MCF 10A (cell line): ENCODE data around the gene PPM1A. TPM values are rescaled to one million over a fixed set of nuclear protein-coding genes. Genes with fewer than 3 reads are reported as not detected.

ENCODE experiments used
- BruUV-seq: library from RNA; stranded (reverse); fragments of 400-500 nt; replicated peaks from 2 replicates; lab custom pipeline; 2021; lab: Mats Ljungman, UMichigan
- CTCF ChIA-PET: fragments of 300-600 bp; sonication (Branson Sonifier 250); formaldehyde crosslinking; extraction: SDS; loops from one replicate; lab custom pipeline; 2021; ENCODE audit warnings: antibody characterized with exemption, inconsistent platforms; lab: Yijun Ruan, JAX
- POLR2A ChIA-PET: fragments of 300-600, 350-650 bp; sonication (Branson Sonifier 250); formaldehyde crosslinking; extraction: SDS; loops from one replicate; lab custom pipeline; 2020; ENCODE audit warnings: antibody characterized with exemption, inconsistent platforms; lab: Yijun Ruan, JAX
- DNase-seq: peaks from one replicate; pipeline ENCODE4 v3.0.0-alpha.2; 2018; ENCODE audit not compliant: unreplicated experiment
- H3K27ac Mint-ChIP-seq: one replicate; pipeline ENCODE4 v1.8.0; 2022; ENCODE audit warnings: mild to moderate bottlenecking, low read depth, mixed read lengths; ENCODE audit not compliant: unreplicated experiment
- H3K27me3 Mint-ChIP-seq: one replicate; pipeline ENCODE4 v1.8.0; 2022; ENCODE audit warnings: mixed read lengths; ENCODE audit not compliant: insufficient read depth, unreplicated experiment
- H3K36me3 Mint-ChIP-seq: one replicate; pipeline ENCODE4 v1.8.0; 2022; ENCODE audit warnings: mild to moderate bottlenecking, moderate library complexity, mixed read lengths; ENCODE audit not compliant: insufficient read depth, unreplicated experiment
- H3K4me1 Mint-ChIP-seq: one replicate; pipeline ENCODE4 v1.8.0; 2022; ENCODE audit warnings: mixed read lengths; ENCODE audit not compliant: insufficient read depth, unreplicated experiment
- H3K4me3 Mint-ChIP-seq: one replicate; pipeline ENCODE4 v1.8.0; 2022; ENCODE audit warnings: mild to moderate bottlenecking, moderate library complexity, mixed read lengths; ENCODE audit not compliant: unreplicated experiment
- H3K9me3 Mint-ChIP-seq: one replicate; pipeline ENCODE4 v1.8.0; 2022; ENCODE audit warnings: mixed read lengths; ENCODE audit not compliant: unreplicated experiment
- intact Hi-C: fragments of 100-400 bp; cut with micrococcal nuclease; formaldehyde crosslinking; loops from 2 replicates; pipeline ENCODE4 v1.14.1; 2022
- total RNA-seq: library from RNA; stranded (reverse); gene quantifications from 2 replicates; pipeline ENCODE4 v1.2.3, GENCODE V29; 2022
- TF ChIP-seq, protein P1 (sequence below): fragments of 200-600 bp; IDR thresholded peaks from one replicate; pipeline ENCODE4 v1.8.0; 2022; ENCODE audit warnings: antibody characterized with exemption, mild to moderate bottlenecking; ENCODE audit not compliant: unreplicated experiment

Gene PPM1A
- total RNA-seq, 1 experiment from 2014 or later, result 50.4 TPM

DNA sequence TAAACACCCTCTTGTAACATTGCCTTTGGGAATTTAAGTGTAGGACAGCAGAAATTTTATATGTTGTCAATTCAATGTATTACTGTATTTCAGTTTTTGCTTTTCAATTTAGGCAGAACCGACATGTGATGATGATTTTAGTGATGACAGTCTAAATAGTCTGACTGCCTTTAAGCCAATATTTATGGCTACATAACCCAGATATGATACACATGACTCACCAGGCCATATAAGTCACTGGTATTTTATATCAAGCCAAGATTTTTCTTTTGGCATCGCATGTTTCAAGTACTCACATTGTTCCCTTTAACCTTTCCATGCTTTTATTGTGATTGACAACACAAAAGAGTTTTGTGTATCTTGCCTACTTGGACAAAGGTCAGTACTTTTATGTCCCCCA lies 13.6 kb upstream of the PPM1A start:
- ChIA-PET CTCF (interaction anchor here (0.6 kb wide), 1 partner anchor 115 kb away, joined by 3 read pairs; no protein-coding TSS in a partner anchor), POLR2A (interaction anchor here (1.4 kb wide), 1 partner anchor 13 kb away, joined by 3 read pairs; the partner anchor contains the start of gene PPM1A)
- intact Hi-C loops, result no loop called here
- peaks cover 8% of the 10 kb centered on the region for H3K9me3 Mint-ChIP-seq
- BruUV-seq, result no TSS peak
- TF ChIP-seq, protein P1, sequence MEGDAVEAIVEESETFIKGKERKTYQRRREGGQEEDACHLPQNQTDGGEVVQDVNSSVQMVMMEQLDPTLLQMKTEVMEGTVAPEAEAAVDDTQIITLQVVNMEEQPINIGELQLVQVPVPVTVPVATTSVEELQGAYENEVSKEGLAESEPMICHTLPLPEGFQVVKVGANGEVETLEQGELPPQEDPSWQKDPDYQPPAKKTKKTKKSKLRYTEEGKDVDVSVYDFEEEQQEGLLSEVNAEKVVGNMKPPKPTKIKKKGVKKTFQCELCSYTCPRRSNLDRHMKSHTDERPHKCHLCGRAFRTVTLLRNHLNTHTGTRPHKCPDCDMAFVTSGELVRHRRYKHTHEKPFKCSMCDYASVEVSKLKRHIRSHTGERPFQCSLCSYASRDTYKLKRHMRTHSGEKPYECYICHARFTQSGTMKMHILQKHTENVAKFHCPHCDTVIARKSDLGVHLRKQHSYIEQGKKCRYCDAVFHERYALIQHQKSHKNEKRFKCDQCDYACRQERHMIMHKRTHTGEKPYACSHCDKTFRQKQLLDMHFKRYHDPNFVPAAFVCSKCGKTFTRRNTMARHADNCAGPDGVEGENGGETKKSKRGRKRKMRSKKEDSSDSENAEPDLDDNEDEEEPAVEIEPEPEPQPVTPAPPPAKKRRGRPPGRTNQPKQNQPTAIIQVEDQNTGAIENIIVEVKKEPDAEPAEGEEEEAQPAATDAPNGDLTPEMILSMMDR, result no peak
- H3K4me1 Mint-ChIP-seq, result no peaks in the 10 kb centered on the region
- no peaks in the 10 kb centered on the region for H3K36me3 Mint-ChIP-seq
- DNase-seq, result no peak
- H3K27ac Mint-ChIP-seq, result no peak overlapping the region
- H3K27me3 Mint-ChIP-seq, result no peaks in the 10 kb centered on the region
- no peak overlapping the region for H3K4me3 Mint-ChIP-seq

DNA sequence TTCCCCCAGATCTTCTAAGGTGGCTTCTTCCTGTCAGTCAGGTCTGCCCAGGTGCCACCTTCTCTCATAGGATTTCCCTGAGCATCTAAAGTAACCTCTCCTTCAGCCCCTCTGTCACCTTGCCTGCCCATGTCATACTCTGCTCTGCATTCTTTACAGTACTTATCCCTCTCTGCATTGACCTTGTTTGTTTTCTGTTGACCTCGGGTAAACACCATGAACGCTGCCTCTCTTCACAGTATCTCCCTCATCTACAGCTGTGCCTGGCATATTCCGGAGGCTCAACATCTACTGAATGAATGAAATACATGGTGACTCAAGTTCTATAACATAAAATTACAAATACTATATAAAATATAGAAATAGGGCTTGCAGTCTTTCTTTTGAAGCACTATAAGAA lies 10.1 kb upstream of the PPM1A start:
- H3K4me3 Mint-ChIP-seq, result no peak overlapping the region

DNA sequence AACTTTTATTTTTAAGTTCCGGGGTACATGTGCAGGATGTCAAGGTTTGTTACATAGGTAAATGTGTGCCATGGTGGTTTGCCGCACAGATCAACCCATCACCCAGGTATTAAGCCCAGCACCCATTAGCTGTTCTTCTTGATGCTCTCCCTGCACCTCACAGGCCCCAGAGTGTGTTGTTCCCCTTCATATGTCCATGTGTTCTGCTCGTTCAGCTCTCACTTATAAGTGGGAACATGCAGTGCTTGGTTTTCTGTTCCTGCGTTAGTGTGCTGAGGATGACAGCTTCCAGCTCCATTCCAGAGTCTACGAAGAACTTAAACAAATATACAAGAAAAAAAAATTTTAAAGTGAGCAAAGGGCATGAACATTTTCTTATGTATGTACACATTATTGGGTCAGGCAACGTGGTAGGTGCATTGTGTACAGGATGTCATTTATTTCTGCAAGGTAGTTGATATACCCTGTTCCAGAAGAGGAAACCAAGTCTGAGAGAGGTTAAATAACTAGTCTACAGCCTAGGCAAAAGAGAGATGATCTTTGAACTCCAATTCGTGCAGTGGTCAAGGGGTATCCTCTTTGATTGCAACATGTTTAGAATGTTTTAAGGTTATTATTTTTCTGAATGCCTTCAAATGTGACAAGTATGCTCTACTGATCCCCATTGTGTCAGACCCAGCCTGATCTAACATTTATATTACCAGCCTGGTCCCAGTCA lies 8.7 kb upstream of the PPM1A start:
- intact Hi-C loops, result no loop called here
- Mint-ChIP-seq H3K27ac (no peak overlapping the region), H3K4me3 (no peak overlapping the region), H3K36me3 (no peaks in the 10 kb centered on the region), H3K27me3 (no peaks in the 10 kb centered on the region), H3K4me1 (no peaks in the 10 kb centered on the region), H3K9me3 (no peaks in the 10 kb centered on the region)
- ChIA-PET POLR2A (interaction anchor here (2.3 kb wide), 1 partner anchor 8 kb away, joined by 10 read pairs; the partner anchor contains the start of gene PPM1A), CTCF (interaction anchor here (0.6 to 0.9 kb wide), 2 partner anchors 93 to 483 kb away, joined by 4 read pairs; no protein-coding TSS in a partner anchor)
- BruUV-seq, result no TSS peak
- TF ChIP-seq, protein P1, result no peak
- DNase-seq, result no peak

More for the DNA sequence above, 10.1 kb upstream of the PPM1A start:
- no peak for DNase-seq
- Mint-ChIP-seq H3K27ac (no peak overlapping the region), H3K4me1 (no peaks in the 10 kb centered on the region), H3K36me3 (no peaks in the 10 kb centered on the region), H3K9me3 (no peaks in the 10 kb centered on the region), H3K27me3 (no peaks in the 10 kb centered on the region)
- CTCF ChIA-PET, result no interaction called here
- no TSS peak for BruUV-seq
- POLR2A ChIA-PET, result interaction anchor here (1.0 to 2.3 kb wide), 2 partner anchors 9 to 11 kb away, joined by 3 to 10 read pairs; partner anchors contain the start of gene PPM1A
- TF ChIP-seq, protein P1, result no peak
- intact Hi-C loops, result no loop called here

DNA sequence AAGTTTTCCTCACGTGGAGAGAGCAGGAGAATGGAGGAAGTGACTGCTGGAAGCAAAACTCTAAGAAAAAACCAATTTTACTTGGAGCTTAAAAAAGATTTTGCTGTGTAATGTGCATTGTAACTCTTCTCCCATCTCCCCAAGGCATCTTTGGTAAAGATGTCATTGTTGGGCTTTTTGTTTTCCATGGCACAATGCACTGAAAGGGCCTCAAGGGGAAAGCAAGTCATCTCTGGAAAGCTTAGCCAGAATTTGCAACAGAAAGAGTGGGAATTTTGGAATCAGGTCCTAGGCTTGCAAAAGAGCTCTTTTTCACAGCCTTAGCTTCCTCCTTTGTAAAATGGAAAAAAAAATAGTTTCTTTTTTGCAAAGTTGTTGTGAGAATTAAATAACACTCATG lies 7.9 kb upstream of the PPM1A start:
- intact Hi-C loops, result no loop called here
- no peaks in the 10 kb centered on the region for H3K9me3 Mint-ChIP-seq
- no TSS peak for BruUV-seq
- H3K4me1 Mint-ChIP-seq, result no peaks in the 10 kb centered on the region
- H3K27ac Mint-ChIP-seq, result no peak overlapping the region
- no peaks in the 10 kb centered on the region for H3K27me3 Mint-ChIP-seq
- H3K4me3 Mint-ChIP-seq, result no peak overlapping the region
- DNase-seq, result no peak
- TF ChIP-seq, protein P1, result no peak
- ChIA-PET CTCF (interaction anchor here (0.6 to 0.9 kb wide), 2 partner anchors 92 to 108 kb away, joined by 4 to 5 read pairs; no protein-coding TSS in a partner anchor), POLR2A (no interaction called here)
- no peaks in the 10 kb centered on the region for H3K36me3 Mint-ChIP-seq
